Activated CD8-positive, alpha-beta memory T cell treated with anti-CD3 and anti-CD28 coated beads for 1 hour (primary cell): ENCODE measurements around the gene PPL.

Experiments
- DNase-seq, 2 donors: peaks; one replicate each; pipeline ENCODE4 v3.0.0-alpha.2; 2020; ENCODE audit warnings: low read depth in 1 of 2; ENCODE audit errors: extremely low read depth in 1 of 2

PPL gene

DNA sequence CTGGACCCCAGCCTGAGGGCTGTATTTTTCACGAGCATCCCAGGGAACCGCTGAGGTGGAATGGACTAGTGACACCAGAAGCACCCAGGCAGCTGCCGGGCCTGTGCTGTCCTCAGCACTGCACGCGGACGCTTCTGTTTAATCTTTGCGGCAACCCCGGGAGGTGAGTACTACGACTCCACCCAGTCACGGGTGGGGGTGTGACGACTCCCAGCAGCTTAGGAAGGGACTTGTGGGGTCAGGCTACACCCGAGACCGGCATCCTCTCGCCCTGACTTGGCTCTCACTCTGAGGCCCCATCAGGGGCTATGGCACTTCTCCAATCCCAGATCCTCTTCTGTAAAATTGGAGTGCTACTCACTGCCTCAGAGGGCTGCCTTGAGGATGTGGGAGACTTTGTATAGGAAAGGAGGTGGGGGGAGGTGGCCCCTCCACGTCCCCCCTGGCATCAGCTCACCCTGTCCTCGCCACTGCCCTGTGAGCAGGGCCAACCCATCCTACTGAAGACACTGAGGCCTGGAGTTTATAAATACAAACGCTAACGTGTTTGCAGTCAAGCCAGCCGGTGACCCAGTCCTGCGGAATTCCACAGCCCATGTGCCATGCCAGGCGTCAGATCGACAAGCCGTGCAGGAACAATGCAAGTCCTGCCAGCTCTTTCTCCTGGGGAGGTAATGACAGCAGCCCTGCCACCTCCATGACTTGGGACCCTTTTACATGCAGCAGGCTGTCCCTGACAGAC, 44.4 kb downstream of the PPL start:
- DNase-seq: no peak

DNA sequence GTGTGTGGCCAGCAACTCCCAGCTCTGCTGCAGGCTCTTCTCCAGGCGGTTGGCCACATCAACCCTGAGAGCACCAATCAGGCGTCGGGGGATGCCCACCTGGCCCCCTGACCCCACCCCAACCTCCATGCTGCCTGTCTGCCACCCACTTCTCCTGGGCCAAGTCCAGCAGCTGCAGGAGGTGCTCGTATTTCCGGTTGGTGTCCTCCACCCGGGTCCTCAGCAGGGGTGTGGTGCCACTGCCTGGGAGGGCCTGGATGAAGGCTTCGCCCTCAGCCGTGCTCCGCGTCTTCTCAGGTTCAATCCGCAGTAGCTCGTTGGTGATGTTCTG, 45.1 kb downstream of the PPL start:
- no peak for DNase-seq

- DNase-seq: no peak
These were observed 45.7 kb downstream of the PPL start for GRCh38 chr16:4891097-4891885.

- no peak for DNase-seq
These were observed 46.3 kb downstream of the PPL start for GRCh38 chr16:4890686-4891085.

DNA sequence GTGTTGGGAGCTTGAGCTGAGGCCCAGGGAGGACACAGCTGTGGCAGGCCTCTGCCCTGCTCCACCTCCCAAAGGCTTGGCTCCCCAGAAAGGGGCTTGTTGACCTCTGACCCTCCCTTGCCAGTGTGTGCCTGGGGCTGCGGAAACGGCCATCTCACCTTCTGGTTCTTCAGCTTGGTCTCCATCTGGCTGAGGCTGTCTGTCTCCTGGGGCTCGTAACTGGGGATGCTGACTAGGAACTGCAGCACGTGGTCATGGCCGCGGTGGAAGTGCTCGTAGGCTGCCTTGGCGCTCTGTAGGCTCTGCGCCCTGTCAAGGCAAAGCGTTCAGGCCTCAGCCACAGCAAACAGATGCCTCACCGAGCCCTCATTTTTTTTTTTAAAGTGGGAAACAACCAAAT, 46.9 kb downstream of the PPL start:
- DNase-seq: no peak

- DNase-seq: no peak
These were observed 48.4 kb downstream of the PPL start for GRCh38 chr16:4888428-4889135.

- no peak for DNase-seq
These were observed 50.8 kb downstream of the PPL start for GRCh38 chr16:4886151-4886550.

DNA sequence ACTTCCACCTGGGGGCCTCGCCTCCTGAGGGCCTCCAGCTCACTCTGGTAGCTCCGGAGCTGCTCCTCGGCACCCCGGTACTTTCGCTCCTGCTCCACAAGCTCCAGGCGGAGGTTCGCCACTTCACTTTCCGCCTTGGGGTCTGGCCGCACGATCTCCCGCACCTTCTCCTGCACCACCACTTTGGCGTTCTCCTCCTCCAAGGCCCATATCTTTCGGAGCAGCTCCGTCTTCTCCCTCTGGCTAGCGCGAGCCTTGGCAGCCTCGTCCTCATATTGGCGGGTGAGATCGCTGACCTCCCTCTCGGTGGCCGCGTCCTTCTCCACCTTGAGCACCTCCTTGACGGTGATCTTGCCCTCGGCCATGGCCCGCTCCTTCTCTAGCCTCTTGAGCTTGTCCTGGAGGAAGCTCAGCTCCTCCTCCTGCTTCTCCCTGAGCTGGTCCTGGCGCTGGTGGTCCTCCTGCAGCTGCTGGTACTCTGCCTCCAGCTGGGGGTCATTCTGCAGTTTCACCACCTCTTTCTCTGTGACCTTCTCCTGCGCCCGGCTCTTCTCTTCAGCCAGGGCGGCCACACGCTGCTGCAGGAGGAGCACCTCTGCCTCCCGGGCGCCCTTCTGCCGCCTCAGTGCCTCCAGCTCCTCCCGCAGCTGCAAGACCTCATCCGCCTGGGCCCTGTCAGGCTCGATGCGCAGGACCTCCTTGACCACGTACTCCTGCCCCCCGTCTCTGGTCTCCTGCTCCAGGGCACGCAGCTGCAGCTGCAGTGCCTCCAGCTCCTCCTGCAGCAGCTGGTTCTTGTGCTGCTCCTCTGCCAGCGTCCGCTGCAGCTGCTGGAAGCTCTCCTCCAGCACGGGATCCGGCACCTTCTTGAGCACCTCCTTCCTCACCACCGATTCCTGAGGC, 51.7 kb downstream of the PPL start:
- no peak for DNase-seq

DNA sequence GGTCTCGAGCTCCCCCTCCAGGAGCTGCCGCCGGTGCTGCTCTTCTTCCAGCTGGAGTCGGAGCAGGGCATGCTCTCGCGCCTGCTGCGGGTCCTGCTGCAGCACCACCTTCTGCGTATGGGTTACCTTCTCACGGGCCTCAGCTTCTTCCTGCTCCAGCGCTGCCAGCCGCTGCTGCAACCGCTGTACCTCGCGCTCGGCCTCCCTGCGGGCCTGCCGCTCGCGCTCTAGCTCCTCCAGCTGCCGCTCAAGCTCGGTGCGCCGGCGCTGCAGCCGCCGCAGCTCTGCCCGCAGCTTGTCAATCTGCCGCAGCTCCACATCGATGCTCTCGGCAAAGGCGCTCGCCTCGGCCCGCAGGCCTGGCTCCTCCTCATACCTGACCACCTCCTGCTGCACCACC, 52.7 kb downstream of the PPL start:
- no peak for DNase-seq

DNA sequence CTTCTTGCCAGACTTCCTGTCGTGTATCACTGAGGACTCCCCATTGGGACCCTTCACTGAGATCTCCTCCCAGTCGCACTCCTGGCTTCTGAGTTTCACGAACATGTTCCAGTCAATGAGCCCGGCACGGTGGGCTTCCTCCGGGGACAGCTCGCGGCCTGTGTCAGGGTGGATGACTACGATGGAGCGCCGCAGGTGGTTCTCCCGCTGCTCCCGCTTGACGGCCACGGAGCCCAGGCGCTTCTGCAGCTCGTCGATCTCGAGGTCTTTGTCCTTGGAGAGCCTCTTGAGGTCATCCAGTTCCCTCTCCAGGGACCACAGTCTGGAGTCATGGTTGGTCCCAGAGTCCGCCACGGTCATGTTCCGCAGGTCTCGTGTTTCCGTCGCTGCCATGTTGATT, 53.4 kb downstream of the PPL start:
- no peak for DNase-seq

GRCh38 chr16:4882633-4883285, 54.2 kb downstream of the PPL start:
- DNase-seq: no peak

DNA sequence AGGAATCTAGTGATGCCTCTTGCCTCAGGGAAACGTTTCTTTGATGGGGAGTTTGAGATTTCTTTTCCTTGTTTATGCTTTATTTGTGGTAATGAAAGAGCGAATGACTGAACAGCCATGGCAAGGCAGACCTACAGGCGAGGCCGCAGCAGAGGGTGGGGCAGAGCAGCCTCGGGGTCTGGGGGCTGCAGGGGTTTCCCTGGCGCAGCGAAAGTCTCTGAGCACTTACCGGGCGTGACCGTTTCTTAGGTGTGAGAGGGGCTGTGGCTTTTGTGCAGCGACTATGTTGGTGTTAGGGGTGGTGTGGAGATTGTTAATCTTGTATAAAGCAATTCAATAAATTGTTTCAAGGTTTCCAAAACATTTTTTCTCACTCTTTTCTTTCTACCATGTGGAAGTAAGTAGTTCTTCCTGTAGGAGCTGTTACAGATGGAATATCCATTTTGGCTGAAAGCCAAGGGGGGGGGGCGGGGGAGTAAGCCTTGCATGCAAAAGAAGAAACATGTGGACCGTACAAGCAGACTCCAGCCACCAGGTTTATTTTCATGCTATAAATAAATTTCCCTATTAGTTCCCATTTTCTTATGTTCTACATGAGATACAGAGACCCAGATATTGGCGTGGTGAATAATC, 54.8 kb downstream of the PPL start:
- DNase-seq: no peak

GRCh38 chr16:4880006-4880580, 56.9 kb downstream of the PPL start:
- no peak for DNase-seq

- no peak for DNase-seq
These were observed 57.9 kb downstream of the PPL start for GRCh38 chr16:4879049-4879448.

- DNase-seq: no peak
These were observed 59.6 kb downstream of the PPL start for GRCh38 chr16:4877380-4877685.

- DNase-seq: no peak
These were observed 60.1 kb downstream of the PPL start for GRCh38 chr16:4876646-4877379.

GRCh38 chr16:4874666-4875065, 62.3 kb downstream of the PPL start:
- DNase-seq: no peak

- DNase-seq: no peak
These were observed 63.9 kb downstream of the PPL start for GRCh38 chr16:4873091-4873490.

GRCh38 chr16:4871071-4871470, 65.9 kb downstream of the PPL start:
- no peak for DNase-seq
